Sigmoid colon (tissue), 7 donors: ENCODE measurements around the gene PIK3C2G. TPM values are rescaled to one million over a fixed set of nuclear protein-coding genes. Genes with fewer than 3 reads are reported as not detected.

Experiments used
- DNase-seq: peaks from one replicate; pipeline ENCODE4 v3.0.0-alpha.2; 2019
- H3K27ac ChIP-seq, 4 donors: fragments of 200-600 bp; sonication (generic); one replicate each; pipeline ENCODE4 v1.5.1; 2016 to 2019; ENCODE audit warnings: mild to moderate bottlenecking in 1 of 4
- H3K27me3 ChIP-seq, 3 donors: fragments of 200-600 bp; sonication (generic); one replicate each; pipeline ENCODE4 v1.5.1; 2019; ENCODE audit warnings: mild to moderate bottlenecking in 1 of 3
- H3K36me3 ChIP-seq, 4 donors: fragments of 200-600 bp; sonication (generic); one replicate each; pipeline ENCODE4 v1.5.1; 2016 to 2019
- H3K4me1 ChIP-seq, 4 donors: fragments of 200-600 bp; sonication (generic); one replicate each; pipeline ENCODE4 v1.5.1; 2017 to 2019
- H3K4me3 ChIP-seq, 4 donors: fragments of 200-600 bp; sonication (generic); one replicate each; pipeline ENCODE4 v1.5.1; 2017 to 2019; ENCODE audit warnings: mild to moderate bottlenecking in 2 of 4, moderate library complexity in 1 of 4
- H3K9me3 ChIP-seq, 4 donors: fragments of 200-600 bp in 3 of 4; sonication (generic) in 3 of 4; one replicate each; pipeline versions ENCODE4 v1.5.1 to v1.6.1; 2013 to 2019
- EP300 ChIP-seq, 4 donors: sonication (generic); formaldehyde crosslinking; IDR thresholded peaks; one replicate each; pipeline ENCODE4 v1.6.1; 2017; ENCODE audit warnings: antibody characterized with exemption in 4 of 4
- POLR2A ChIP-seq, 2 donors: fragments of 450-650 bp; IDR thresholded peaks; one replicate each; pipeline ENCODE4 v1.6.1; 2016; ENCODE audit warnings: antibody characterized with exemption in 2 of 2, mild to moderate bottlenecking in 2 of 2, moderate library complexity in 2 of 2
- POLR2AphosphoS5 ChIP-seq, 4 donors: sonication (generic); formaldehyde crosslinking; IDR thresholded peaks; one replicate each; pipeline ENCODE4 v1.6.1; 2017; ENCODE audit warnings: antibody characterized with exemption in 4 of 4
- WGBS, 2 donors: extraction: QIAGEN DNeasy Blood & Tissue Kit; methylation state at CpG; one replicate each; pipeline ENCODE4 v1.1.7; 2013; 5-methylcytosine and 5-hydroxymethylcytosine counted together
- intact Hi-C: fragments of 100-400 bp; cut with DNase I; formaldehyde crosslinking; loops from one replicate; pipeline ENCODE4 v1.15.1; 2023
- polyA plus RNA-seq, 3 donors: library from polyadenylated mRNA; stranded (reverse); fragments of 200-250 nt; gene quantifications; one replicate each; pipeline ENCODE4 v1.2.3, GENCODE V29; 2013
- total RNA-seq, 4 donors: library from RNA; depleted of rRNA; stranded (reverse); fragments of >200 nt; gene quantifications; one replicate each; pipeline ENCODE4 v1.1.0, GENCODE V29; 2016
- TF ChIP-seq, protein P1 (sequence below), 4 experiments: fragments of 450-650 bp in 3 of 4; fragments of 200-600 bp in 1 of 4; IDR thresholded peaks; one replicate each; pipeline ENCODE4 v1.5.1; 2016 to 2019; ENCODE audit warnings: antibody characterized with exemption in 4 of 4, mild to moderate bottlenecking in 3 of 4, moderate library complexity in 2 of 4
- donor health status: healthy with polysubstance abuse.
- donor health status: Bipolar disorder and iron deficiency.
- donor health status: healthy.

The PIK3C2G gene
- total and polyA plus RNA-seq, 7 donors: 0.07 to 1.7 (median 0.63) TPM; not detected in 1

DNA sequence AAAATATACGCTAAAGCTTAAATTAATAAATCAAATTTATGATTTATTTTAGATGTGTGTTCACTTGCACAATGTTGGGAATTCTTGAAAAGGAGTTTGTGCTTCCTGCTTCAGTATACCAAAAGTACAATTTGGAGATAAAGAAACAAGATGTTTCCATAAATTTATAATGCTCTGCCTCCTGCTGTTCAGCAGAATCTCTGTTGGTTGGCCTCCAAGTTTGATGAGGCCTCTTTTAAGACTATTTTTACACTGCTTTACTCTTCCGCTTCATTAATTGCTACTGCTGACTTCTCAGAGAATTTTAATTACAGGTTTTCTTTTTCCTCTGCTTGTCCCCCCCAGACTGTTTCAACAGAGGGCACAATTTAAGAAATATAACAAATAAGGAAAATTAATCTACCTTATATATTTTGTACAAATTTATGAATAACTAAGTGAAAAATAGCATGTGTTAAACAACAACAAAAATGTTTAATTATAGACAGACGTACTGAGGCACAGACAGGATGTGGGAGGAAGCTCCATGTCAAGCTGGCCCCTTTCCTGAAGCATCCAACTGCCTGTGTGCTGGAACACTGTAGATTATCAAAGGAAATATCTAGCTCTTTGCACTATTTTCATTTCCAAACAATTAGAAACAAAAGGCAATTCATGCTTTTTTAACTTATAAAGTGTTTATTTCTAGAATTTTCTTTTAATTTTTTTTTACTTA, 83.9 kb downstream of the PIK3C2G start:
- no peak for DNase-seq
- intact Hi-C loops: no loop called here
- Histone ChIP-seq H3K9me3 (no peaks in the 10 kb centered on the region), H3K27ac (no peak overlapping the region), H3K36me3 (no peaks in the 10 kb centered on the region), H3K27me3 (no peaks in the 10 kb centered on the region), H3K4me1 (no peaks in the 10 kb centered on the region), H3K4me3 (no peak overlapping the region)
- TF ChIP-seq EP300 (IDR thresholded peaks at IDR 0.05) (no peak), POLR2AphosphoS5 (IDR thresholded peaks at IDR 0.05) (no peak), POLR2A (IDR thresholded peaks at IDR 0.05) (no peak)
- TF ChIP-seq, protein P1, sequence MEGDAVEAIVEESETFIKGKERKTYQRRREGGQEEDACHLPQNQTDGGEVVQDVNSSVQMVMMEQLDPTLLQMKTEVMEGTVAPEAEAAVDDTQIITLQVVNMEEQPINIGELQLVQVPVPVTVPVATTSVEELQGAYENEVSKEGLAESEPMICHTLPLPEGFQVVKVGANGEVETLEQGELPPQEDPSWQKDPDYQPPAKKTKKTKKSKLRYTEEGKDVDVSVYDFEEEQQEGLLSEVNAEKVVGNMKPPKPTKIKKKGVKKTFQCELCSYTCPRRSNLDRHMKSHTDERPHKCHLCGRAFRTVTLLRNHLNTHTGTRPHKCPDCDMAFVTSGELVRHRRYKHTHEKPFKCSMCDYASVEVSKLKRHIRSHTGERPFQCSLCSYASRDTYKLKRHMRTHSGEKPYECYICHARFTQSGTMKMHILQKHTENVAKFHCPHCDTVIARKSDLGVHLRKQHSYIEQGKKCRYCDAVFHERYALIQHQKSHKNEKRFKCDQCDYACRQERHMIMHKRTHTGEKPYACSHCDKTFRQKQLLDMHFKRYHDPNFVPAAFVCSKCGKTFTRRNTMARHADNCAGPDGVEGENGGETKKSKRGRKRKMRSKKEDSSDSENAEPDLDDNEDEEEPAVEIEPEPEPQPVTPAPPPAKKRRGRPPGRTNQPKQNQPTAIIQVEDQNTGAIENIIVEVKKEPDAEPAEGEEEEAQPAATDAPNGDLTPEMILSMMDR (IDR thresholded peaks at IDR 0.05): no peak
- 65 to 79% methylated on average over 3 of the region's 3 CpGs for WGBS, 2 donors

DNA sequence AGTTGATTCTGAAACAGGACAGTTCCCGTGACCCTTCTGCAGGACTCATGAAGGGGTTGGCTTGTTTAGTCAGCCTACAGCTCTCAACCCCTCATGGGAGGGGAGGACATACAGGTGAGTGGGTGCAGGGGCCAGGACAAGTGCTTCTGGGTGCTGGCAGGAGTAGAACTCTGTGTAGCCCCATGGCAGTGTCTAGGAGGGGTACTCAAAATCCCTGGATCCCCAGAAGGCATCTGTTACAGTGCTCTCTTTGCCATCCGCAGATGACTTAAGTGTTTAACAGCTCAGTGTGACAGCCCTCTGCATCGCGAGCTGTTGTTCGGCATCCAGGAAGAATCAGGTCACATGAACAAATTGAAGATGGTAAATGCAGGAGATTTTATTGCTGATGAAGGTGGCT, 91.0 kb downstream of the PIK3C2G start:
- Histone ChIP-seq H3K27me3 (no peaks in the 10 kb centered on the region), H3K36me3 (no peaks in the 10 kb centered on the region), H3K9me3 (no peaks in the 10 kb centered on the region), H3K27ac (no peak overlapping the region), H3K4me1 (no peaks in the 10 kb centered on the region), H3K4me3 (no peak overlapping the region)
- DNase-seq: no peak
- intact Hi-C loops: no loop called here
- 95% methylated on average over 5 of the region's 5 CpGs for WGBS, 2 donors
- TF ChIP-seq POLR2A (IDR thresholded peaks at IDR 0.05) (no peak), POLR2AphosphoS5 (IDR thresholded peaks at IDR 0.05) (no peak), EP300 (IDR thresholded peaks at IDR 0.05) (no peak)
- TF ChIP-seq, protein P1 (IDR thresholded peaks at IDR 0.05): no peak

DNA sequence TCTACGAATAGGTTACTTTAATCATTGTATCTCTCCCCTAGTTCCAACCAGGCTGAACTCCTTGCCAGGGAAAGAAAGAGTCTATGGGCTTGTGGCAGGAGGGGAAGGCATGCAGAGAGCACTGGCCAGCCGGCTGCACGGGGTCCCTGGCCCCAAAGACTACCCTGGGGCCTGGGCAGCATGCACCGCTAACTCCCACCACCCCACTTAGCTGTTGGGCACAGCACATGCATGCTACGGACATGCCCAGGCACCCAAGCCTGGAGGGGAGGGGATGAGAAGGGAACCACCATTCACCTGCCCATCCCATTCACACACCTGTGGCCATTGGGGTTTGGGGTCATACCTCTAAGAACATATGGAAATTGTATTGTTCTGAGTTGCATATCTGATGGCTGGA, 94.1 kb downstream of the PIK3C2G start:
- Histone ChIP-seq H3K4me1 (no peaks in the 10 kb centered on the region), H3K9me3 (no peaks in the 10 kb centered on the region), H3K27me3 (no peaks in the 10 kb centered on the region), H3K4me3 (no peak overlapping the region), H3K27ac (no peak overlapping the region), H3K36me3 (no peaks in the 10 kb centered on the region)
- no peak for TF ChIP-seq POLR2A (IDR thresholded peaks at IDR 0.05)
- no peak for TF ChIP-seq EP300 (IDR thresholded peaks at IDR 0.05)
- TF ChIP-seq, protein P1 (IDR thresholded peaks at IDR 0.05): no peak
- DNase-seq: no peak
- intact Hi-C loops: no loop called here
- WGBS, 2 donors: 91 to 94% methylated on average over 5 of the region's 5 CpGs

DNA sequence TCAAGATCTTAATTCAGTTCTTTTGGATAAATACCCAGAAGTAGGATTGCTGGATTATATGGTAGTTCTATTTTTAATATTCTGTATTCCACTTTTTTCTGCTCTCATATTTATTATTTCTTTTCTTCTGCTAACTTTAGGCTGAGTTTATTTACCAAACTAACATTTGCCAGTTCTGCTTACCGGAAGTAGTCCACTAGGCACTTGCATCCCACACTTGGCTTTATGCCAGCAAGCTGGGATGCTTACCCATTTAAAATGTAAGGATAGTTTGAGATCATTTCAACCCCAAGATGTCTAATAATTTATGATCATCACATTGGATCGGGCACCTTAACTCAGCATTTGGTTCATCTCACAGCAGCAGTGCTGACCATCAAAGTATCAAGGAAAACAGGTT, 96.8 kb downstream of the PIK3C2G start:
- Histone ChIP-seq H3K4me3 (no peak overlapping the region), H3K36me3 (no peaks in the 10 kb centered on the region), H3K4me1 (no peaks in the 10 kb centered on the region), H3K27me3 (no peaks in the 10 kb centered on the region), H3K27ac (no peak overlapping the region), H3K9me3 (no peaks in the 10 kb centered on the region)
- no peak for DNase-seq
- TF ChIP-seq, protein P1 (IDR thresholded peaks at IDR 0.05): no peak
- no peak for TF ChIP-seq EP300 (IDR thresholded peaks at IDR 0.05)
- 90 to 93% methylated on average over 2 of the region's 2 CpGs for WGBS, 2 donors
- intact Hi-C loops: no loop called here

DNA sequence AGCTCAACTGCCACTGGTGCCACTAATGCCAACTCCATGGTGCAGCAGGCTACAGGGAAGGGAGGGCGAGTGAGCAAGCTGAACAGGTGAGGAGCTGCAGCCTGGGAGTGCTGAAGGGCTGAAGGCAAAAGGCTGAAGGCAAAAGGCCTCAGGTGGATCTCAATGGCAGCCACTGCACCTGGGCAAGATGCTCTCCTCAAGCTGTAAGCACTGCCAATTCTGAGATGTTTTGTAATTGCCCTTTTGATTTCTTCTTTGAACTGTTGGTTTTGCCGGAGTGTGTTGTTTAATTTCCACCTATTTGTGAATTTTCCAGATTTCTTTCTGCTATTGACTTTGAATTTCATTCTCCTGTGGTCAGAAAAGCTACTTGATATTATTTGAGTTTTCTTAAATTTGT, 97.6 kb downstream of the PIK3C2G start:
- intact Hi-C loops: no loop called here
- Histone ChIP-seq H3K4me1 (no peaks in the 10 kb centered on the region), H3K36me3 (no peaks in the 10 kb centered on the region), H3K27ac (no peak overlapping the region), H3K4me3 (no peak overlapping the region), H3K9me3 (no peaks in the 10 kb centered on the region), H3K27me3 (no peaks in the 10 kb centered on the region)
- TF ChIP-seq POLR2A (IDR thresholded peaks at IDR 0.05): no peak
- TF ChIP-seq EP300 (IDR thresholded peaks at IDR 0.05): no peak
- no peak for TF ChIP-seq POLR2AphosphoS5 (IDR thresholded peaks at IDR 0.05)
- TF ChIP-seq, protein P1 (IDR thresholded peaks at IDR 0.05): no peak
- DNase-seq: no peak
- 94 to 95% methylated on average over 2 of the region's 2 CpGs for WGBS, 2 donors
